Spleen (tissue), 11 donors: ENCODE results near the gene MCRS1. TPM values are rescaled to one million over a fixed set of nuclear protein-coding genes. Genes with fewer than 3 reads are reported as not detected.

Source experiments
- DNase-seq: peaks from one replicate; pipeline ENCODE4 v3.0.0-alpha.2; 2020
- H3K27ac ChIP-seq, 8 donors: fragments of 200-600 bp; sonication (generic) in 7 of 8; 1 replicate in 4 of 8; 2 replicates in 4 of 8; pipeline versions ENCODE4 v1.5.0 to v1.8.0; 2016 to 2021; ENCODE audit warnings: inconsistent platforms in 4 of 8, mild to moderate bottlenecking in 4 of 8, moderate library complexity in 1 of 8
- H3K27me3 ChIP-seq, 7 donors: fragments of 200-600 bp; sonication (generic) in 6 of 7; replicated peaks in 1 of 7; 1 replicate in 4 of 7; 2 replicates in 3 of 7; pipeline versions ENCODE4 v1.5.0 to v1.8.0; 2016 to 2021; ENCODE audit warnings: inconsistent platforms in 3 of 7, mild to moderate bottlenecking in 1 of 7
- H3K36me3 ChIP-seq, 6 donors: fragments of 200-600 bp; sonication (generic) in 5 of 6; 1 replicate in 4 of 6; 2 replicates in 2 of 6; pipeline versions ENCODE4 v1.5.0 to v1.8.0; 2016 to 2021; ENCODE audit warnings: inconsistent platforms in 2 of 6
- H3K4me1 ChIP-seq, 6 donors: fragments of 200-600 bp; sonication (generic) in 5 of 6; 1 replicate in 3 of 6; 2 replicates in 3 of 6; pipeline versions ENCODE4 v1.5.0 to v1.8.0; 2016 to 2021; ENCODE audit warnings: inconsistent platforms in 3 of 6
- H3K4me3 ChIP-seq, 8 donors: fragments of 200-600 bp; sonication (generic) in 7 of 8; 1 replicate in 4 of 8; 2 replicates in 4 of 8; pipeline versions ENCODE4 v1.5.0 to v1.8.0; 2016 to 2021; ENCODE audit warnings: inconsistent platforms in 4 of 8, mild to moderate bottlenecking in 4 of 8, moderate library complexity in 2 of 8
- H3K9me3 ChIP-seq, 8 donors: fragments of 200-600 bp; sonication (generic) in 7 of 8; 1 replicate in 4 of 8; 2 replicates in 4 of 8; pipeline versions ENCODE4 v1.5.0 to v1.8.0; 2016 to 2021; ENCODE audit warnings: inconsistent platforms in 4 of 8
- POLR2A ChIP-seq, 3 donors: fragments of 450-650 bp; IDR thresholded peaks; one replicate each; pipeline ENCODE4 v1.5.1; 2017; ENCODE audit warnings: antibody characterized with exemption in 3 of 3, mild to moderate bottlenecking in 1 of 3
- POLR2AphosphoS5 ChIP-seq, 3 donors: sonication (generic); formaldehyde crosslinking; IDR thresholded peaks; one replicate each; pipeline ENCODE4 v1.5.1; 2017; ENCODE audit warnings: antibody characterized with exemption in 3 of 3
- WGBS, 5 donors: extraction: QIAGEN DNeasy Blood & Tissue Kit in 3 of 5; methylation state at CpG; one replicate each; pipeline versions ENCODE4 v1.1.5 to v1.1.7; 2013 to 2018; 5-methylcytosine and 5-hydroxymethylcytosine counted together
- intact Hi-C: fragments of 100-400 bp; cut with DNase I; formaldehyde crosslinking; loops from one replicate; pipeline ENCODE4 v1.15.0; 2023; ENCODE audit warnings: low total_unique reads
- polyA plus RNA-seq, 3 donors: library from polyadenylated mRNA; stranded (reverse); fragments of 200-250 nt; gene quantifications; one replicate each; pipeline ENCODE4 v1.2.1, GENCODE V29; 2013
- total RNA-seq, 7 donors: library from RNA; depleted of rRNA in 3 of 7; stranded (reverse); fragments of >200 nt in 3 of 7; fragmentation: NEBNext Ultra II Directional in 4 of 7; extraction: Animal tissue kit (Norgen Biotek cat#: 25700) in 4 of 7; gene quantifications; one replicate each; pipeline versions ENCODE4 v1.1.0 to v1.2.1, GENCODE V29; 2016 to 2021
- TF ChIP-seq, protein P1 (sequence below), 11 experiments: fragments of 200-600 bp in 7 of 11; fragments of 450-650 bp in 4 of 11; sonication (generic) in 4 of 11; IDR thresholded peaks in 8 of 11; conservative IDR thresholded peaks in 3 of 11; 1 replicate in 7 of 11; 2 replicates in 4 of 11; pipeline versions ENCODE4 v1.4.0 to v1.8.0; 2016 to 2021; ENCODE audit warnings: antibody characterized with exemption in 11 of 11, inconsistent platforms in 4 of 11, mild to moderate bottlenecking in 1 of 11
- donor health status: healthy with polysubstance abuse.
- donor health status: DM: no; HTN: no; CAD: no; lungs with moderate emphysema.
- donor health status: DM: no; HTN: no; CAD: no.
- donor health status: Bipolar disorder and iron deficiency.
- donor health status: healthy.
- donor health status: DM: no; HTN: no; CAD: no.
- donor health status: DM: yes; HTN: yes; CAD: no.

Gene MCRS1
- total and polyA plus RNA-seq, 10 donors: 44.1 to 64.7 (median 54.3) TPM

DNA sequence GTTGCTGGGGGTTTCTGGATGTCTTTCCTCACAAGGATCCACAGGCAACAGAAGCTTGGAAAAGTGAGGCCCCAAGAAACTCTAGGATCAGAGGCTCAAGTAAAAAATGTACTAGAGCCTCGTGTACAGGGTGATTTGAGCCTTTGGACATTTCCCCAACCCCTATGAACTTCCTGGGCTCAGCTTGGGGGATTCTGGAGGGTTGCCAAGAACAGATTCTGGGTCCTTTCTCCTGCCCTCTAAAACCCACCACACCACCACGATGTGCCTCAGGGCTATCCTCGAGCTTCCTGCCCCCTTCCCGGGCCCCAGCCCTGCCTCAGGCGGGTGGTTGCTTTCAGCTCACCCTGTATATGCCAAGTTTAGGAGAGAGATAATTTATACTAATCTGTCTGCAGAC lies 36.9 kb upstream of the MCRS1 start:
- intact Hi-C loops: no loop called here
- no peaks in the 10 kb centered on the region for H3K4me1 ChIP-seq
- no peak overlapping the region for H3K4me3 ChIP-seq
- no peaks in the 10 kb centered on the region for H3K27me3 ChIP-seq
- no peaks in the 10 kb centered on the region for H3K36me3 ChIP-seq
- 33 to 60% (median 42%) methylated on average over 4 to 5 of the region's 5 CpGs for WGBS, 5 donors
- no peak for DNase-seq
- H3K27ac ChIP-seq: no peak overlapping the region
- H3K9me3 ChIP-seq: no peaks in the 10 kb centered on the region
- TF ChIP-seq, protein P1, sequence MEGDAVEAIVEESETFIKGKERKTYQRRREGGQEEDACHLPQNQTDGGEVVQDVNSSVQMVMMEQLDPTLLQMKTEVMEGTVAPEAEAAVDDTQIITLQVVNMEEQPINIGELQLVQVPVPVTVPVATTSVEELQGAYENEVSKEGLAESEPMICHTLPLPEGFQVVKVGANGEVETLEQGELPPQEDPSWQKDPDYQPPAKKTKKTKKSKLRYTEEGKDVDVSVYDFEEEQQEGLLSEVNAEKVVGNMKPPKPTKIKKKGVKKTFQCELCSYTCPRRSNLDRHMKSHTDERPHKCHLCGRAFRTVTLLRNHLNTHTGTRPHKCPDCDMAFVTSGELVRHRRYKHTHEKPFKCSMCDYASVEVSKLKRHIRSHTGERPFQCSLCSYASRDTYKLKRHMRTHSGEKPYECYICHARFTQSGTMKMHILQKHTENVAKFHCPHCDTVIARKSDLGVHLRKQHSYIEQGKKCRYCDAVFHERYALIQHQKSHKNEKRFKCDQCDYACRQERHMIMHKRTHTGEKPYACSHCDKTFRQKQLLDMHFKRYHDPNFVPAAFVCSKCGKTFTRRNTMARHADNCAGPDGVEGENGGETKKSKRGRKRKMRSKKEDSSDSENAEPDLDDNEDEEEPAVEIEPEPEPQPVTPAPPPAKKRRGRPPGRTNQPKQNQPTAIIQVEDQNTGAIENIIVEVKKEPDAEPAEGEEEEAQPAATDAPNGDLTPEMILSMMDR (IDR thresholded peaks at IDR 0.05 in 8 of 11, conservative IDR thresholded peaks at IDR 0.05 in 3 of 11): no peak

DNA sequence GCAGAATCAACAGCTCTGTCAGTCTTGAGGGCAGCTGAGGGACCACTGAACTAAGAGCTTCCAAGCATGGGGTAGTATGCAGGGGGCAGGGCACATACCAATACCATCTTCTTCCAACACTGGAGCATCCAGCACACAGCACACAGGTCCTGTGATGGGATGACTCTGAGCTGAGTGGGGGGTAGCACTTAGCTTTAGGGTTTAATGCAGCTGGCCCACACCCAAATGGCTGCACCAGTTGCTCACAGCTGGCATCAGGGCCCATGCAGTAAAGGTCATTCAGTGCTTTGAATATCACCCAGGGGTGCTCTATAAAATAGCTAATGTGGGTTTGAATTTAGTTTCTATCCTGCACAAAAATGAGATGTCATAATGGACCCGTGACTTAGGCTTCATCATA lies 35.8 kb upstream of the MCRS1 start:
- no peak for DNase-seq
- Histone ChIP-seq H3K36me3 (no peaks in the 10 kb centered on the region), H3K4me1 (no peaks in the 10 kb centered on the region), H3K9me3 (no peaks in the 10 kb centered on the region), H3K4me3 (no peak overlapping the region), H3K27ac (no peak overlapping the region), H3K27me3 (no peaks in the 10 kb centered on the region)
- 80 to 100% (median 84%) methylated on average over 1 of the region's 1 CpG for WGBS, 5 donors
- no peak for TF ChIP-seq POLR2AphosphoS5 (IDR thresholded peaks at IDR 0.05)
- TF ChIP-seq POLR2A (IDR thresholded peaks at IDR 0.05): no peak
- TF ChIP-seq, protein P1 (IDR thresholded peaks at IDR 0.05 in 8 of 11, conservative IDR thresholded peaks at IDR 0.05 in 3 of 11): no peak
- intact Hi-C loops: no loop called here

DNA sequence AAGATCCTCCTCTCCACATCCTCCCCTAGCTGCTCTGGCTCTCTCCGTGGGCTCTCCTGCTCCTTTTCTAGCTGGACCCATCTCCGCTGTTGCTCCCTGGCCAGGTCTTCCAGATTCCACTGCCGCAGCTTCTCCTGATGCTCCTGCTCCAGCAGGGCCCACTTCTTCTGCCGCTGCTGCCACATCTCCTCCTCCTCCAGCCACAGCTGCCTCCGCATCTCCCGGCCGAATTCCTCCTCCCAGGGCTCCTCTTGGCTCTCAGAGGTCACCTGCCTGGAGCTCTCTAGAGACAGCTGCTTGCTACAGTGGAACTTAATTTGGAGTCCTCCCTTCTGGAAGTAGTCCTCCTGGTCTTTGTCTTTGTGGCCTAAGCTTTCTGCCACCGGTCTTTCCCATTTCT lies 32.0 kb upstream of the MCRS1 start:
- TF ChIP-seq POLR2A (IDR thresholded peaks at IDR 0.05): no peak
- TF ChIP-seq, protein P1 (IDR thresholded peaks at IDR 0.05 in 8 of 11, conservative IDR thresholded peaks at IDR 0.05 in 3 of 11): no peak
- Histone ChIP-seq H3K36me3 (no peaks in the 10 kb centered on the region), H3K4me1 (no peaks in the 10 kb centered on the region), H3K27me3 (no peaks in the 10 kb centered on the region), H3K4me3 (no peak overlapping the region), H3K27ac (no peak overlapping the region), H3K9me3 (no peaks in the 10 kb centered on the region)
- intact Hi-C loops: no loop called here
- WGBS, 5 donors: 90 to 97% (median 95%) methylated on average over 8 of the region's 8 CpGs
- no peak for DNase-seq

DNA sequence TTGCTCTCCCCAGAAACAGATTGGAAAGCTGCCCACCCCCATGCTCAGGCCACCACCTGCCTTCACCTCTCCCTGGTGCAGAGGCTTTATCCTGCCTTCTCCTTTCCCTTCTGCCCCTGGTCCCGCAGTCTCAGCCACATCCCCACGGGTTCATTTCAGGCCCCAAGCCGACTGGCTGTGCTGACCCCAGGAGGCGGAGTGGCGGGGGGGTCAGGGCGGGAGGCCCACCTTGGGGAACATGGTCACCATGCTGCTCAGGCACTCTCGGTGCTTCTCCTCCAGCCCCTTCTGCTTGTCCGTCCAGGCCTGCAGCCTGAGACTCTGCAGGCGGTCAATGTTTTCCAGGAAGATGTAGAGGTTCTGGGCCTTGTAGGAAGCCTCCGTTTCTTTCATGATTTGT lies 30.6 kb upstream of the MCRS1 start:
- no peaks in the 10 kb centered on the region for H3K4me1 ChIP-seq
- intact Hi-C loops: no loop called here
- H3K36me3 ChIP-seq: no peaks in the 10 kb centered on the region
- no peaks in the 10 kb centered on the region for H3K27me3 ChIP-seq
- 85 to 92% (median 87%) methylated on average over 10 of the region's 10 CpGs for WGBS, 5 donors
- no peak for TF ChIP-seq POLR2A (IDR thresholded peaks at IDR 0.05)
- TF ChIP-seq, protein P1 (IDR thresholded peaks at IDR 0.05 in 8 of 11, conservative IDR thresholded peaks at IDR 0.05 in 3 of 11): no peak
- TF ChIP-seq POLR2AphosphoS5 (IDR thresholded peaks at IDR 0.05): no peak
- H3K27ac ChIP-seq: no peak overlapping the region
- H3K9me3 ChIP-seq: no peaks in the 10 kb centered on the region
- H3K4me3 ChIP-seq: no peak overlapping the region
- DNase-seq: no peak
